Measurements from ENCODE around the gene CA11. TPM values are rescaled to one million over a fixed set of nuclear protein-coding genes. Genes with fewer than 3 reads are reported as not detected.
A peak's percentile ranks its signal among the peaks of the same experiment; 100 is the strongest.

Gene CA11
- total RNA-seq, 4 donors from 2014 or later, result 0.51 to 55.1 (median 8.1) TPM

DNA sequence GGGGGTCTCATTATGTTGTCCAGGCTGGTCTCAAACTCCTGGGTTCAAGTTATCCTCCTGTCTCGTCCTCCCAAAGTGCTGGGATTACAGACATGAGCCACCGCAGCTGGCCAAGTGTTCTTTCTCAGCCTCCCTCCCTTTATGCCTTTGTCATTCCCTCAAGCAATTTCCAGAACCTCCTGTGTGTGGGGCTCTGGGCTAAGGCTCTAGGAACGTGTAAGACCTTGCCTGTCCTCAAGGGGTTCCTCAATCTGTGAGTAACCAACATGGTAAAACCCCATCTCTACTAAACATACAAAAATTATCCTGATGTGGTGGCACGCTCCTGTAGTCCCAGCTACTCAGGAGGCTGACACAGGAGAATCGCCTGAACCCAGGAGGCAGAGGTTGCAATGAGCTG, 55.0 kb downstream of the CA11 start:
- Histone ChIP-seq H3K4me1 (no peaks in the 10 kb centered on the region), H3K4me3 (no peak overlapping the region), H3K27me3 (no peaks in the 10 kb centered on the region), H3K9me3 (no peaks in the 10 kb centered on the region), H3K27ac (no peak overlapping the region), H3K36me3 (no peaks in the 10 kb centered on the region)
- intact Hi-C loops (cut with DNase I; ENCODE audit: low total_unique reads), result no loop called here
- DNase-seq, result no peak
- TF ChIP-seq, protein P1, sequence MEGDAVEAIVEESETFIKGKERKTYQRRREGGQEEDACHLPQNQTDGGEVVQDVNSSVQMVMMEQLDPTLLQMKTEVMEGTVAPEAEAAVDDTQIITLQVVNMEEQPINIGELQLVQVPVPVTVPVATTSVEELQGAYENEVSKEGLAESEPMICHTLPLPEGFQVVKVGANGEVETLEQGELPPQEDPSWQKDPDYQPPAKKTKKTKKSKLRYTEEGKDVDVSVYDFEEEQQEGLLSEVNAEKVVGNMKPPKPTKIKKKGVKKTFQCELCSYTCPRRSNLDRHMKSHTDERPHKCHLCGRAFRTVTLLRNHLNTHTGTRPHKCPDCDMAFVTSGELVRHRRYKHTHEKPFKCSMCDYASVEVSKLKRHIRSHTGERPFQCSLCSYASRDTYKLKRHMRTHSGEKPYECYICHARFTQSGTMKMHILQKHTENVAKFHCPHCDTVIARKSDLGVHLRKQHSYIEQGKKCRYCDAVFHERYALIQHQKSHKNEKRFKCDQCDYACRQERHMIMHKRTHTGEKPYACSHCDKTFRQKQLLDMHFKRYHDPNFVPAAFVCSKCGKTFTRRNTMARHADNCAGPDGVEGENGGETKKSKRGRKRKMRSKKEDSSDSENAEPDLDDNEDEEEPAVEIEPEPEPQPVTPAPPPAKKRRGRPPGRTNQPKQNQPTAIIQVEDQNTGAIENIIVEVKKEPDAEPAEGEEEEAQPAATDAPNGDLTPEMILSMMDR (IDR thresholded peaks at IDR 0.05), result no peak
- TF ChIP-seq POLR2A (IDR thresholded peaks at IDR 0.05), result no peak

DNA sequence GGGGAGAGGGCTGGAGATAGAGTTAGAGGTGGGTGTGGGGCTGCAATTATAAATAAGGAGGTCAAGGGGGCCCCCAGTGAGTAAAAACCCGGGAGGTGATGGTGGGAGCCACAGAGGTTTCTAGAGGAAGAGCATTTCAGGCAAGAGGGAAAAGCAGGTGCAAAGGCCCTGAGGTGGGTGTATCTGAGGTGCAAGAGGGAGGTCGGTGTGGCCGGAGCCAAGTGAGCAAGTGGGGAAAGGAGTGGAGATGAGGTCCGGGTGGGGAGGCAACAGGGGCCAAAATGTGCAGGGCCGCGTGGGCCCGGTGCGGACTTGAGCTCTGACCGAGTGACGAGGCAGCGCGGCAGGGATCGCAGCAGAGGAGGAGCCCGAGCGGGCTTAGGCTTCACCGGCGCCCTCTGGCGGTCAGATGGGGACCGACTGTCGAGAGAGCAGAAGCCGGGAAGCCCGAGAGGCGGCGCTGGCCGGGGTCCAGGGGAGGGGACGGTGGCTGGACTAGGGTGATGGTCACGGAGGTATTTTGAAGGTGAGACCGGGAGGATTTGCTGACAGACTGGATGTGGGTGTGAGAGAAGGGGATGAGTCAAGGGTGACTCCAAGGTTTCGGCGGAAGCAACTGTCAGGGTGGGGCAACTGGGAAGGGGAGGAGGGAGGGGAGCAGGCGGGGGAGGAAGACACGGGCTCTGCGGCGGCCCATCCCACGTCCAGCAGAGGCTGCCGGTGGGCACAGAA, 57.2 kb downstream of the CA11 start:
- Histone ChIP-seq H3K9me3 (no peaks in the 10 kb centered on the region), H3K4me3 (no peak overlapping the region), H3K4me1 (no peaks in the 10 kb centered on the region), H3K27me3 (no peaks in the 10 kb centered on the region), H3K27ac (no peak overlapping the region), H3K36me3 (no peaks in the 10 kb centered on the region)
- no peak for TF ChIP-seq POLR2A (IDR thresholded peaks at IDR 0.05)
- TF ChIP-seq, protein P1 (IDR thresholded peaks at IDR 0.05), result peak; percentile 77 to 90 (median 88)
- intact Hi-C loops (cut with DNase I; ENCODE audit: low total_unique reads), result loop anchor here (10.0 kb wide), 1 partner anchor 94 kb away; no protein-coding TSS in a partner anchor
- DNase-seq, result peak; percentile 82 to 83

Other genes starting within 250 kb of the CA11 start
- 10 to 100 TPM in 2 of 4 donors, 1 to 10 TPM in 2; 7.7 to 33.8 (median 21.3) TPM for gene GRWD1, start 200.2 kb downstream of the CA11 start, total RNA-seq
- 1 to 10 TPM in 2 of 4 donors, under 1 TPM in 1, not detected in 1; 0.29 to 2.2 (median 1.2) TPM for gene KCNJ14, start 190.6 kb downstream of the CA11 start, total RNA-seq
- 10 to 100 TPM in 3 of 4 donors, 1 to 10 TPM in 1; 7.2 to 70.3 (median 36.5) TPM for gene CYTH2, start 176.8 kb downstream of the CA11 start, total RNA-seq
- under 1 TPM in 2 of 4 donors, not detected in 2; 0.28 to 0.52 TPM for gene LMTK3, start 134.4 kb downstream of the CA11 start, total RNA-seq
- gene SULT2B1, start 94.0 kb downstream of the CA11 start, total RNA-seq, result under 1 TPM in 1 of 4 donors, not detected in 3; 0.41 TPM
- not detected for gene SPACA4, start 39.4 kb downstream of the CA11 start, total RNA-seq
- 1 to 10 TPM in 2 of 4 donors, not detected in 2; 1.8 TPM for gene FAM83E, start 31.1 kb downstream of the CA11 start, total RNA-seq
- 1,000 to 10,000 TPM; 1,515 to 5,795 (median 3,195) TPM for gene RPL18, start 27.0 kb downstream of the CA11 start, total RNA-seq
- gene SPHK2, start 26.7 kb downstream of the CA11 start, total RNA-seq, result 10 to 100 TPM; 10.0 to 27.2 (median 21.7) TPM
- 10 to 100 TPM in 2 of 4 donors, 1 to 10 TPM in 1, not detected in 1; 3.1 to 29.8 (median 11.3) TPM for gene DBP, start 8.8 kb downstream of the CA11 start, total RNA-seq
- gene NTN5, start 26.8 kb upstream of the CA11 start, total RNA-seq, result 1 to 10 TPM in 2 of 4 donors, not detected in 2; 1.1 to 4.1 TPM
- gene FUT2, start 49.8 kb upstream of the CA11 start, total RNA-seq, result 1 to 10 TPM in 1 of 4 donors, not detected in 3; 1.0 TPM
- gene MAMSTR, start 73.5 kb upstream of the CA11 start, total RNA-seq, result 10 to 100 TPM in 1 of 4 donors, 1 to 10 TPM in 1, under 1 TPM in 1, not detected in 1; 0.26 to 24.2 (median 3.0) TPM
- gene RASIP1, start 94.4 kb upstream of the CA11 start, total RNA-seq, result 100 to 1,000 TPM in 1 of 4 donors, 10 to 100 TPM in 2, 1 to 10 TPM in 1; 5.9 to 105 (median 31.9) TPM
- 1 to 10 TPM in 1 of 4 donors, under 1 TPM in 1, not detected in 2; under 0.01 to 2.3 TPM for gene IZUMO1, start 100.7 kb upstream of the CA11 start, total RNA-seq
- 10 to 100 TPM in 1 of 4 donors, 1 to 10 TPM in 3; 1.5 to 17.7 (median 4.4) TPM for gene FUT1, start 106.5 kb upstream of the CA11 start, total RNA-seq
- not detected for gene FGF21, start 109.3 kb upstream of the CA11 start, total RNA-seq
- gene BCAT2, start 164.8 kb upstream of the CA11 start, total RNA-seq, result 10 to 100 TPM in 3 of 4 donors, 1 to 10 TPM in 1; 9.2 to 54.3 (median 24.6) TPM
- gene HSD17B14, start 190.3 kb upstream of the CA11 start, total RNA-seq, result 10 to 100 TPM in 1 of 4 donors, 1 to 10 TPM in 3; 5.6 to 31.9 (median 8.7) TPM
- gene PLEKHA4, start 222.4 kb upstream of the CA11 start, total RNA-seq, result 10 to 100 TPM in 2 of 4 donors, 1 to 10 TPM in 2; 1.3 to 60.4 (median 10.4) TPM
- 10 to 100 TPM; 28.6 to 53.0 (median 30.9) TPM for gene PPP1R15A, start 226.2 kb upstream of the CA11 start, total RNA-seq